GM12892 (cell line): ENCODE results near the gene IDS.

Source experiments
- POLR2A ChIP-seq: IDR thresholded peaks from 2 replicates; pipeline ENCODE4 v1.6.1; 2011; ENCODE audit warnings: low read depth, low read length, control low read depth
- POLR2AphosphoS5 ChIP-seq: IDR thresholded peaks from 2 replicates; pipeline ENCODE4 v1.6.1; 2011; ENCODE audit warnings: low read depth, low read length, control low read depth

GRCh38 chrX:149498767-149499166 lies 6.3 kb downstream of the IDS start:
- TF ChIP-seq POLR2A (no peak), POLR2AphosphoS5 (no peak)
